ENCODE measurements around the gene ICAM3.
A peak's percentile ranks its signal among the peaks of the same experiment; 100 is the strongest.

Gene ICAM3

DNA sequence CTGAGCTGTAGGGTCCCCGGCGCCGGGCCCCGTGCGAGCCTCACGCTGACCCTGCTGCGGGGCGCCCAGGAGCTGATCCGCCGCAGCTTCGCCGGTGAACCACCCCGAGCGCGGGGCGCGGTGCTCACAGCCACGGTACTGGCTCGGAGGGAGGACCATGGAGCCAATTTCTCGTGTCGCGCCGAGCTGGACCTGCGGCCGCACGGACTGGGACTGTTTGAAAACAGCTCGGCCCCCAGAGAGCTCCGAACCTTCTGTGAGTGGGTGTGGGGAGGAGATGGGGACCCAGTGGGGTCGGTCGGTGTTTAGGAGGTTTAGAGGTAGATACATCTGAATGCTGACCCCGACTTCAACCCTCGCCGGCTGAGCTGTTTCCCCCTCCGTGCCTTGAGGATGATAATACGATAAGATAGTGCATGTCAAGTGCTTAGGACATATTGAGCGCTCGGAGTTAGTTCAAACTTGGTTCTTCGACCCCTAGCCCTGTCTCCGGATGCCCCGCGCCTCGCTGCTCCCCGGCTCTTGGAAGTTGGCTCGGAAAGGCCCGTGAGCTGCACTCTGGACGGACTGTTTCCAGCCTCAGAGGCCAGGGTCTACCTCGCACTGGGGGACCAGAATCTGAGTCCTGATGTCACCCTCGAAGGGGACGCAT lies 47.7 kb downstream of the ICAM3 start:
- TF ChIP-seq CTCF (IDR thresholded peaks at IDR 0.05; ENCODE audit: poor library complexity, severe bottlenecking) = no peak
- Histone ChIP-seq H3K36me3 (ENCODE audit: low read depth) (peaks cover 7% of the 10 kb centered on the region; the same call in 1 of the 2 replicates), H3K27me3 (ENCODE audit: insufficient read depth, poor library complexity, severe bottlenecking) (no peaks in the 10 kb centered on the region), H3K4me3 (ENCODE audit: severe bottlenecking) (peak overlapping the region; percentile 47), H3K9me3 (ENCODE audit: severe bottlenecking) (no peaks in the 10 kb centered on the region), H3K27ac (ENCODE audit: poor library complexity, severe bottlenecking) (no peak overlapping the region), H3K4me1 (ENCODE audit: insufficient read depth, poor library complexity, severe bottlenecking) (peaks cover 8% of the 10 kb centered on the region)
- ATAC-seq (ENCODE audit: low read depth) = peak; percentile 1; the same call in 1 of the 3 replicates
- no peak for DNase-seq (ENCODE audit: low spot score)

- peak overlapping the region; percentile 47 for H3K4me3 ChIP-seq (ENCODE audit: severe bottlenecking)
- DNase-seq (ENCODE audit: low spot score) (peak; percentile 75), ATAC-seq (ENCODE audit: low read depth) (peak; percentile 35)
- H3K9me3 ChIP-seq (ENCODE audit: severe bottlenecking) = no peaks in the 10 kb centered on the region
- H3K27ac ChIP-seq (ENCODE audit: poor library complexity, severe bottlenecking) = peak overlapping the region; percentile 61
- peaks cover 7% of the 10 kb centered on the region; the same call in 1 of the 2 replicates for H3K36me3 ChIP-seq (ENCODE audit: low read depth)
- no peak for TF ChIP-seq CTCF (IDR thresholded peaks at IDR 0.05; ENCODE audit: poor library complexity, severe bottlenecking)
- H3K27me3 ChIP-seq (ENCODE audit: insufficient read depth, poor library complexity, severe bottlenecking) = no peaks in the 10 kb centered on the region
- peaks cover 14% of the 10 kb centered on the region for H3K4me1 ChIP-seq (ENCODE audit: insufficient read depth, poor library complexity, severe bottlenecking)
Observed at GRCh38 chr19:10290876-10291553, 48.4 kb downstream of the ICAM3 start.

DNA sequence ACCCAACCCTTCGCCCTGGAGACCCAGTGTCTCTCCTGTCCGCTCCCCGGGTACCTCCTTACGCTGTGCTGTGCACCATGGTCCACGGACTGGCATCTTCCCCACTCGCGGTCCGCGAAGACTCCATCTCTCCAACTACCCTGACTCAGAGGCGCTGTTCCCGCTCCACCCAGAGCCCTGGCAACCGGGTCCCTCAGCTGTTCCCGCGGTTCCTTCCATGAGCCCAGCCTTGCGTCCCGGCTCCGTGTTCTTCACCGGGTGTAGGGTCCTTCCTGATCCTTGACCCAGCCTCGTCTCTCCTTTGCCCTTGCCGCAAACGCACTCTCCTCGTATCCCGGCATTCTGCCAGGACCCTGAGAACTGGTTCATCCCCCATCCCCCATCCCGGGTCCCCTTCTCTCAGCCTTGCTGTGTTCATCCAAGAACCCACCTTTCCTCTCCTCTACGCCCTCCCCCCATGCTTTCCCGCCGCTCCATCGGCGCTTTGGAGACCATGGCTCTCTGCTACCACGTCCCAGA lies 49.0 kb downstream of the ICAM3 start:
- peak overlapping the region; percentile 61 for H3K27ac ChIP-seq (ENCODE audit: poor library complexity, severe bottlenecking)
- H3K36me3 ChIP-seq (ENCODE audit: low read depth) = peaks cover 7% of the 10 kb centered on the region; the same call in 1 of the 2 replicates
- ATAC-seq (ENCODE audit: low read depth) (peak; percentile 2; the same call in 2 of the 3 replicates), DNase-seq (ENCODE audit: low spot score) (no peak)
- TF ChIP-seq CTCF (IDR thresholded peaks at IDR 0.05; ENCODE audit: poor library complexity, severe bottlenecking) = no peak
- H3K27me3 ChIP-seq (ENCODE audit: insufficient read depth, poor library complexity, severe bottlenecking) = no peaks in the 10 kb centered on the region
- peak overlapping the region; percentile 47 for H3K4me3 ChIP-seq (ENCODE audit: severe bottlenecking)
- no peaks in the 10 kb centered on the region for H3K9me3 ChIP-seq (ENCODE audit: severe bottlenecking)
- peaks cover 18% of the 10 kb centered on the region for H3K4me1 ChIP-seq (ENCODE audit: insufficient read depth, poor library complexity, severe bottlenecking)

DNA sequence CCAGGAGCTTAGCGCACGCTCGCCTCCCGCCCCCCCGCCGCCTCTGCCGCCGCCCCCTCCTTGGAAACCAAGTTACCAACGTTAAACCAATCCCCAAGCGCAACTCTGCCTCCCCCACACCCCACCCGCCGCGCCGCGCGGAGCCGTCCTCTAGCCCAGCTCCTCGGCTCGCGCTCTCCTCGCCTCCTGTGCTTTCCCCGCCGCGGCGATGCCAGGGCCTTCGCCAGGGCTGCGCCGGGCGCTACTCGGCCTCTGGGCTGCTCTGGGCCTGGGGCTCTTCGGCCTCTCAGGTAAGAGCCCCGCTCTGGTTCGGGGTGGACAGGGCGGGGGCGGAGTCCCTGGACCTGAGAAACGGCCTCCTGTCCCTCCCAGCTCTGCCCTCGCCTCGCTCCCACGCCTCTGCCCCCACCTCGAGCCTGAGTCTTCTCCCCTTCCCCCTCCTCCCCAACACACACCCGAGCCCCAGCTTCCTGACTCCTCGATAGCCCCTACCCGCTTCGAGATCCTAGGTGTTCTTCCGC lies 49.5 kb downstream of the ICAM3 start, which contains the start of gene ICAM5:
ICAM5 (plus strand) TSS at position 117 of the 521 bp plus-strand sequence; CDS start at position 209, 92 bp downstream.
- Histone ChIP-seq H3K9me3 (ENCODE audit: severe bottlenecking) (no peaks in the 10 kb centered on the region), H3K4me1 (ENCODE audit: insufficient read depth, poor library complexity, severe bottlenecking) (peaks cover 18% of the 10 kb centered on the region), H3K4me3 (ENCODE audit: severe bottlenecking) (peak within 1 kb of the TSS; percentile 47), H3K36me3 (ENCODE audit: low read depth) (peaks cover 7% of the 10 kb centered on the region; the same call in 1 of the 2 replicates), H3K27ac (ENCODE audit: poor library complexity, severe bottlenecking) (peak within 1 kb of the TSS; percentile 61), H3K27me3 (ENCODE audit: insufficient read depth, poor library complexity, severe bottlenecking) (no peaks in the 10 kb centered on the region)
- ATAC-seq (ENCODE audit: low read depth) = peak; percentile 36
- DNase-seq (ENCODE audit: low spot score) = peak; percentile 70
- no peak for TF ChIP-seq CTCF (IDR thresholded peaks at IDR 0.05; ENCODE audit: poor library complexity, severe bottlenecking)

All from RWPE2 (cell line).